ENCODE measurements around the gene COG3. TPM values are rescaled to one million over a fixed set of nuclear protein-coding genes. Genes with fewer than 3 reads are reported as not detected.
"Not testable (repeated sequence)": the region's sequence is repeated elsewhere in the genome, so short reads cannot be mapped to it uniquely, and the experiment has no call there.

Gene COG3
- polyA plus RNA-seq, 1 donor from 2014 or later: 90.2 TPM

- Histone ChIP-seq H3K27me3 (ENCODE audit: insufficient read depth, low read depth, low read length) (no peaks in the 10 kb centered on the region), H3K4me2 (ENCODE audit: low read length) (no peak overlapping the region), H3K79me2 (replicated peaks; ENCODE audit: insufficient read depth, low read length) (no peaks in the 10 kb centered on the region), H4K20me1 (ENCODE audit: insufficient read depth) (no peaks in the 10 kb centered on the region), H2AFZ (ENCODE audit: low read depth, low read length) (no peak overlapping the region), H3K36me3 (ENCODE audit: insufficient read depth, low read length) (no peaks in the 10 kb centered on the region), H3F3A (ENCODE audit: insufficient read depth, low read length, poor library complexity, severe bottlenecking) (no peaks in the 10 kb centered on the region), H3K9me2 (ENCODE audit: insufficient read depth, low read length) (no peaks in the 10 kb centered on the region), H3K9me3 (ENCODE audit: low read length) (no peaks in the 10 kb centered on the region), H3K27ac (ENCODE audit: low read length) (no peak overlapping the region), H3K4me3 (ENCODE audit: low read length) (no peak overlapping the region), H3K9ac (ENCODE audit: low read length) (no peak overlapping the region)
- TF ChIP-seq EP300 (conservative IDR thresholded peaks at IDR 0.05; ENCODE audit: poor library complexity, severe bottlenecking) (no peak), REST (IDR thresholded peaks at IDR 0.05; ENCODE audit: borderline replicate concordance) (no peak), POLR2AphosphoS5 (IDR thresholded peaks at IDR 0.05) (no peak), EZH2 (IDR thresholded peaks at IDR 0.05; ENCODE audit: borderline replicate concordance, insufficient read depth, low read length, poor library complexity, severe bottlenecking) (no peak), RAD21 (conservative IDR thresholded peaks at IDR 0.05) (no peak), TAF1 (IDR thresholded peaks at IDR 0.05; ENCODE audit: low read depth) (no peak), MXI1 (conservative IDR thresholded peaks at IDR 0.05; ENCODE audit: poor library complexity, severe bottlenecking) (no peak), SMC3 (conservative IDR thresholded peaks at IDR 0.05; ENCODE audit: poor library complexity) (no peak)
- TF ChIP-seq, protein P1, sequence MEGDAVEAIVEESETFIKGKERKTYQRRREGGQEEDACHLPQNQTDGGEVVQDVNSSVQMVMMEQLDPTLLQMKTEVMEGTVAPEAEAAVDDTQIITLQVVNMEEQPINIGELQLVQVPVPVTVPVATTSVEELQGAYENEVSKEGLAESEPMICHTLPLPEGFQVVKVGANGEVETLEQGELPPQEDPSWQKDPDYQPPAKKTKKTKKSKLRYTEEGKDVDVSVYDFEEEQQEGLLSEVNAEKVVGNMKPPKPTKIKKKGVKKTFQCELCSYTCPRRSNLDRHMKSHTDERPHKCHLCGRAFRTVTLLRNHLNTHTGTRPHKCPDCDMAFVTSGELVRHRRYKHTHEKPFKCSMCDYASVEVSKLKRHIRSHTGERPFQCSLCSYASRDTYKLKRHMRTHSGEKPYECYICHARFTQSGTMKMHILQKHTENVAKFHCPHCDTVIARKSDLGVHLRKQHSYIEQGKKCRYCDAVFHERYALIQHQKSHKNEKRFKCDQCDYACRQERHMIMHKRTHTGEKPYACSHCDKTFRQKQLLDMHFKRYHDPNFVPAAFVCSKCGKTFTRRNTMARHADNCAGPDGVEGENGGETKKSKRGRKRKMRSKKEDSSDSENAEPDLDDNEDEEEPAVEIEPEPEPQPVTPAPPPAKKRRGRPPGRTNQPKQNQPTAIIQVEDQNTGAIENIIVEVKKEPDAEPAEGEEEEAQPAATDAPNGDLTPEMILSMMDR (IDR thresholded peaks at IDR 0.05; ENCODE audit: poor library complexity, severe bottlenecking): no peak
Observed at GRCh38 chr13:45422731-45423292, 41.9 kb upstream of the COG3 start.

DNA sequence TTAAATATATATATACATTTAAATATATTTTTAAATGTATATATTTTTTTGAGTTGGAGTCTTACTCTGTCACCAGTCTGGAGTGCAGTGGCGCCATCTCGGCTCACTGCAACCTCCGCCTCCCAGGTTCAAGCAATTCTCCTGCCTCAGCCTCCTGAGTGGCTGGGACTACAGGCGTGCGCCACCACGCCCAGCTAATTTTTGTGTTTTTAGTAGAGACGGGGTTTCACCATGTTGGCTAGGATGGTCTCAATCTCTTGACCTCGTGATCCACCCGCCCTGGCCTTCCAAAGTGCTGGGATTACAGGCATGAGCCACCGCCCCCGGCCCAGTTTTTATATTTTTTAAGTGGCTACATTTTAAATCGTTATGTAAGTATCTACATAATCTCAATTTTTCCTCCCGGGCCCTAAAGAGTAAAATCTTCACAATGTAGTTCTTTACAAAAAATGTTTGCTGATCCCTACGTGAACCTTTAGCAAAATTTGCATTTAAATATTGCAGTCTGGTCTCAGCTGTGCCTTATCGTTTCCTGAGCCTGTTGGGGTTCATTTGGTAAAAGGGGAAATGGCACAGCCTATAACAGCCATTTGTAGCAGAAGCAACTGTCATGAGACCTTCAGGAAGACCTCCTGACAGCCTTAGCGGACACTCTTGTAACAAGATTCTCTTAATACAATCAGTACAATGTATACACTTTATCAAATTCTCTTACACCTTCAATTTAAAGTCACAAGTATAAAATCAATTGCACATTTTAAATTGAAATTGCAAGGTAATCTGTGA lies 38.5 kb upstream of the COG3 start:
- not testable (repeated sequence) for H3K36me3 ChIP-seq (ENCODE audit: insufficient read depth, low read length); H3K4me3 ChIP-seq (ENCODE audit: low read length); H3K79me2 ChIP-seq (replicated peaks; ENCODE audit: insufficient read depth, low read length); H3F3A ChIP-seq (ENCODE audit: insufficient read depth, low read length, poor library complexity, severe bottlenecking); H2AFZ ChIP-seq (ENCODE audit: low read depth, low read length); H3K9me3 ChIP-seq (ENCODE audit: low read length); H3K27ac ChIP-seq (ENCODE audit: low read length); H3K9me2 ChIP-seq (ENCODE audit: insufficient read depth, low read length); H3K27me3 ChIP-seq (ENCODE audit: insufficient read depth, low read depth, low read length); H4K20me1 ChIP-seq (ENCODE audit: insufficient read depth); H3K9ac ChIP-seq (ENCODE audit: low read length); H3K4me2 ChIP-seq (ENCODE audit: low read length)

Data from neural cell (in vitro differentiated cells).